ENCODE data around the gene KCNMA1.

KCNMA1 gene

DNA sequence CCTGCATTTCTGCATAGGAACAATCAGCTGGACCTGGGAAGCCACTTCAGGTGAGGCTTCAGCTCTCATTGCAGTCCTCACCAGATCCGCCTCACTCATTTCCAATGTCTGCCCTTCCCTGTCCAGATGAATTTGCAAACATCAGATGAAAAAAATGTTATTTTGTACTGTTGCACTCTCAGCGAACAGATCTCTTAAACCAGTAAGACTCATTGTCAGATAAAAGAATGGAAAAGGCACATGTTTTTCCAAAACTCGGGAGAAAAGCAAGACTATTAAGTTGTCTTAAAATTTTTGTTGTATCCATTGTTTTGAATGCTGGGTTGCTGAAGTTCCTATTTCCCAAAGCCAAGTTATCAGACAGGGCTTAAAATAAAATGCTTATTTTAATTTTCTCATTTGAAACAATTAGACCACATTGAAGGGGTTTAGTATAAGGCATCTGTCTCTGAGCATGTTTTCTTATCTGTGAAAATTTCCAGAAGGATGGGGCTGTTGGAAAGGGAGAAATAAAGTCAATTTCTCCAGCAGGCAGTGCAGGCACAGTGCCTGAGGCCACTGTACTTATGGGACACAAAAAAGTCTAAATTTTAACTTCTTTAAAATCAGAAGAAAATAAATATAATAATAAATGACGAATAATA lies 396.8 kb downstream of the KCNMA1 start:
- Histone ChIP-seq H3K9me3 (ENCODE audit: control insufficient read depth, insufficient read depth, low read length) (no peaks in the 10 kb centered on the region), H3K27me3 (ENCODE audit: control insufficient read depth, insufficient read depth, low read length) (no peaks in the 10 kb centered on the region), H3K27ac (ENCODE audit: low read length) (no peak overlapping the region), H3K4me1 (ENCODE audit: control insufficient read depth, insufficient read depth, low read length) (no peaks in the 10 kb centered on the region), H3K4me3 (ENCODE audit: low read length) (no peak overlapping the region), H3K36me3 (ENCODE audit: control insufficient read depth, insufficient read depth, low read length) (no peaks in the 10 kb centered on the region)
- DNase-seq (ENCODE audit: low read depth, low spot score), result no peak
- WGBS (ENCODE audit: insufficient coverage, insufficient read length), result no CpG with 5 or more reads among the region's 4 CpGs

GRCh38 chr10:77240041-77240652 lies 397.5 kb downstream of the KCNMA1 start:
- Histone ChIP-seq H3K4me3 (ENCODE audit: low read length) (no peak overlapping the region), H3K36me3 (ENCODE audit: control insufficient read depth, insufficient read depth, low read length) (no peaks in the 10 kb centered on the region), H3K27me3 (ENCODE audit: control insufficient read depth, insufficient read depth, low read length) (no peaks in the 10 kb centered on the region), H3K9me3 (ENCODE audit: control insufficient read depth, insufficient read depth, low read length) (no peaks in the 10 kb centered on the region), H3K27ac (ENCODE audit: low read length) (no peak overlapping the region), H3K4me1 (ENCODE audit: control insufficient read depth, insufficient read depth, low read length) (no peaks in the 10 kb centered on the region)
- DNase-seq (ENCODE audit: low read depth, low spot score), result no peak
- WGBS (ENCODE audit: insufficient coverage, insufficient read length), result no CpG with 5 or more reads among the region's 5 CpGs

- H3K9me3 ChIP-seq (ENCODE audit: control insufficient read depth, insufficient read depth, low read length), result no peaks in the 10 kb centered on the region
- no peaks in the 10 kb centered on the region for H3K36me3 ChIP-seq (ENCODE audit: control insufficient read depth, insufficient read depth, low read length)
- no peak overlapping the region for H3K27ac ChIP-seq (ENCODE audit: low read length)
- H3K4me3 ChIP-seq (ENCODE audit: low read length), result no peak overlapping the region
- no peaks in the 10 kb centered on the region for H3K4me1 ChIP-seq (ENCODE audit: control insufficient read depth, insufficient read depth, low read length)
- no peak for DNase-seq (ENCODE audit: low read depth, low spot score)
- no peaks in the 10 kb centered on the region for H3K27me3 ChIP-seq (ENCODE audit: control insufficient read depth, insufficient read depth, low read length)
These were observed 400.5 kb downstream of the KCNMA1 start for GRCh38 chr10:77237120-77237519.

DNA sequence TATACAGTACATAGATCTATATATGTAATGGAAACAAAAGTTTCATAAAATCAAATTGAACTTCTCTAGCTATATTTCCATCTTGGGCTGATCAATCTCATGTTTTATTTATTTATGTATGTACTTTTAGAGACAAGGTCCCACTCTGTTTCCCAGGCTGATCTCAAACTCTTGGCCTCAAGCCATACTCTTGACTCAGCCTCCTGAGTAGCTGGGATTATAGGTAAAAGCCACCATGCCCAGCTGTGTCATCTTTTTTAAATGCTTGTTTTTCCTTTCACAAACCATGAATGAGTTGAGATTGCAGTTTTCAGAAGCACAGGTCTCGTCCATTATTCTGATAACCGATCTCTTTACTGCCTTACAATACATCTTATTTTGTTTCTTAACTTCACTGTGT lies 400.9 kb downstream of the KCNMA1 start:
- no peak overlapping the region for H3K27ac ChIP-seq (ENCODE audit: low read length)
- DNase-seq (ENCODE audit: low read depth, low spot score), result no peak
- no peaks in the 10 kb centered on the region for H3K27me3 ChIP-seq (ENCODE audit: control insufficient read depth, insufficient read depth, low read length)
- WGBS (ENCODE audit: insufficient coverage, insufficient read length), result no CpG with 5 or more reads among the region's 2 CpGs
- H3K4me1 ChIP-seq (ENCODE audit: control insufficient read depth, insufficient read depth, low read length), result no peaks in the 10 kb centered on the region
- no peaks in the 10 kb centered on the region for H3K9me3 ChIP-seq (ENCODE audit: control insufficient read depth, insufficient read depth, low read length)
- no peaks in the 10 kb centered on the region for H3K36me3 ChIP-seq (ENCODE audit: control insufficient read depth, insufficient read depth, low read length)
- H3K4me3 ChIP-seq (ENCODE audit: low read length), result no peak overlapping the region

- DNase-seq (ENCODE audit: low read depth, low spot score), result no peak
- Histone ChIP-seq H3K27ac (ENCODE audit: low read length) (no peak overlapping the region), H3K9me3 (ENCODE audit: control insufficient read depth, insufficient read depth, low read length) (no peaks in the 10 kb centered on the region), H3K4me1 (ENCODE audit: control insufficient read depth, insufficient read depth, low read length) (no peaks in the 10 kb centered on the region), H3K36me3 (ENCODE audit: control insufficient read depth, insufficient read depth, low read length) (no peaks in the 10 kb centered on the region), H3K27me3 (ENCODE audit: control insufficient read depth, insufficient read depth, low read length) (no peaks in the 10 kb centered on the region), H3K4me3 (ENCODE audit: low read length) (no peak overlapping the region)
- no CpG with 5 or more reads among the region's 9 CpGs for WGBS (ENCODE audit: insufficient coverage, insufficient read length)
These were observed 401.6 kb downstream of the KCNMA1 start for GRCh38 chr10:77236029-77236428.

GRCh38 chr10:77234599-77234998 lies 403.0 kb downstream of the KCNMA1 start:
- H3K9me3 ChIP-seq (ENCODE audit: control insufficient read depth, insufficient read depth, low read length), result no peaks in the 10 kb centered on the region
- no peaks in the 10 kb centered on the region for H3K27me3 ChIP-seq (ENCODE audit: control insufficient read depth, insufficient read depth, low read length)
- no peak overlapping the region for H3K4me3 ChIP-seq (ENCODE audit: low read length)
- H3K4me1 ChIP-seq (ENCODE audit: control insufficient read depth, insufficient read depth, low read length), result no peaks in the 10 kb centered on the region
- WGBS (ENCODE audit: insufficient coverage, insufficient read length), result no CpG with 5 or more reads among the region's 1 CpG
- no peak overlapping the region for H3K27ac ChIP-seq (ENCODE audit: low read length)
- no peaks in the 10 kb centered on the region for H3K36me3 ChIP-seq (ENCODE audit: control insufficient read depth, insufficient read depth, low read length)
- DNase-seq (ENCODE audit: low read depth, low spot score), result no peak

DNA sequence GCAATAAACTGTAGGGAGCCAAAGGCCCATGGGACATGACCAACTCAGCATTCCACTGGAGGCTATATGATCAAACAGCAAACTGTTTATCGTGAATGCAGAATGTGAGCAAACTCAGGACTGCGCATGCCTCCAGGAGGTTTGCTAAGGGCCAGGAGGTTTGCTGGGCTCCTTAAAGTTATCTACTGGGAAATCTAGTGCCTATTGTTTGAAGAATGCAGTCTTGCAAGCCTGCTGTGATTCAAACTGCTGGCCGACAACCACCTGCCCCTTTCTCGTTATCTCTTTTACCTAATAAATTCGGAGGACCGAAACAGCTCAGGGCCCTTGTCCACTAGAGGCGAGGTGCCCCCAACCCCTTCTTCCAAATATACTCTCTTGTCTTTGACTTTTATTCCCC lies 404.1 kb downstream of the KCNMA1 start:
- Histone ChIP-seq H3K27ac (ENCODE audit: low read length) (no peak overlapping the region), H3K36me3 (ENCODE audit: control insufficient read depth, insufficient read depth, low read length) (no peaks in the 10 kb centered on the region), H3K9me3 (ENCODE audit: control insufficient read depth, insufficient read depth, low read length) (no peaks in the 10 kb centered on the region), H3K4me3 (ENCODE audit: low read length) (no peak overlapping the region), H3K4me1 (ENCODE audit: control insufficient read depth, insufficient read depth, low read length) (no peaks in the 10 kb centered on the region), H3K27me3 (ENCODE audit: control insufficient read depth, insufficient read depth, low read length) (no peaks in the 10 kb centered on the region)
- no CpG with 5 or more reads among the region's 7 CpGs for WGBS (ENCODE audit: insufficient coverage, insufficient read length)
- no peak for DNase-seq (ENCODE audit: low read depth, low spot score)

DNA sequence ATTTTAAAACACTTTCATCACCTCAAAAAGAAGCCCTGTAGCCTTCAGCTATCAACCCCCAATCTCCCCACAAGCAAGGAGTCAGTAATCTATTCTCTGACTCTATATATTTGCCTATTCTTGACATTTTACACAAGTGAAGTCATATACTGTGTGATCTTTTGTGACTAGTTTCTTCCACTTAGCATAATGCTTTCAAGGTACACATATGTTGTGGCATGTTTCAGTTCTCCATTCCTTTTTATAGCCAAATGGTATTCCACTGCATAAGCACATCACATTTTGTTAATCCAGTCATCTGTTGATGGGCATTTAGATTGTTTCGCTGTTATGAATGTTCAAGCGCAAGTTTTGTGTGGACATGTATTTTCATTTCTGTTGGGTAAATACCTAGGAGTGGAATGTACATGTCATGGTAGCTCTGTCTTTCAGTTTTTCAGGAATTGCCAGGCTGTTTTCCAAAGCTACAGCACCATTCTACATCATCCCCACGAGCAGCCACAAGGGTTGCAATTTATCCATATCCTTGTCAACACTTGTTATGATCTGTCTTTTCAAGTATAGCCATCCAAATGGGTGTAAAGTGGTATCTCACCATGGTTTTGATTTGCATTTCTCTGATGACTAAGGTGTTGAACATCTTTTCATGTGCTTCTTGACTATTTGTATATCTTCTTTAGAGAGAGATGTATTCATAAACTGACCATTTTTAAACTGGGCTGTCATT lies 405.6 kb downstream of the KCNMA1 start:
- Histone ChIP-seq H3K4me1 (ENCODE audit: control insufficient read depth, insufficient read depth, low read length) (no peaks in the 10 kb centered on the region), H3K36me3 (ENCODE audit: control insufficient read depth, insufficient read depth, low read length) (no peaks in the 10 kb centered on the region), H3K27me3 (ENCODE audit: control insufficient read depth, insufficient read depth, low read length) (no peaks in the 10 kb centered on the region), H3K27ac (ENCODE audit: low read length) (no peak overlapping the region), H3K9me3 (ENCODE audit: control insufficient read depth, insufficient read depth, low read length) (no peaks in the 10 kb centered on the region), H3K4me3 (ENCODE audit: low read length) (no peak overlapping the region)
- no CpG with 5 or more reads among the region's 3 CpGs for WGBS (ENCODE audit: insufficient coverage, insufficient read length)
- DNase-seq (ENCODE audit: low read depth, low spot score), result no peak

DNA sequence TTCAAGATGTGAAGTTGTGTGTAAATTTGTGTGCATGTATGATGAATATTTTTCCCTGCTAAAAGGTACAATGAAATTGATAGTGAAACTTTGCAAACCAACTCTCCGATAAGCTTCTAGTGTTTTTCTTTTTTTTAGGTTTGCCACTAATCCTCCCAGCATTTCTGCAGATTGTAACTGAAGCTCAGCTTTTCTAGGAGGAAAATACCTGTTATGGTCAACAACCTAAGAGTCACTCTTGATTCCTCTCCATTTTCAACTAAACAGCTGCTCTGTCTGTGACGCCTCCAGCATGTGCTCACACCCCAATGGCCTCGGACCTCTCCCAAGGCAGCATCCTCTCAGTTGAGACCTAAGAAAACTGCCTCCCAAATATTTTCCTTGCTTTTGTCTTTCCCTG lies 406.2 kb downstream of the KCNMA1 start:
- DNase-seq (ENCODE audit: low read depth, low spot score), result no peak
- Histone ChIP-seq H3K36me3 (ENCODE audit: control insufficient read depth, insufficient read depth, low read length) (no peaks in the 10 kb centered on the region), H3K9me3 (ENCODE audit: control insufficient read depth, insufficient read depth, low read length) (no peaks in the 10 kb centered on the region), H3K4me3 (ENCODE audit: low read length) (no peak overlapping the region), H3K27ac (ENCODE audit: low read length) (no peak overlapping the region), H3K4me1 (ENCODE audit: control insufficient read depth, insufficient read depth, low read length) (no peaks in the 10 kb centered on the region), H3K27me3 (ENCODE audit: control insufficient read depth, insufficient read depth, low read length) (no peaks in the 10 kb centered on the region)
- WGBS (ENCODE audit: insufficient coverage, insufficient read length), result no CpG with 5 or more reads among the region's 3 CpGs

GRCh38 chr10:77230194-77230593 lies 407.4 kb downstream of the KCNMA1 start:
- H3K36me3 ChIP-seq (ENCODE audit: control insufficient read depth, insufficient read depth, low read length), result no peaks in the 10 kb centered on the region
- DNase-seq (ENCODE audit: low read depth, low spot score), result no peak
- H3K9me3 ChIP-seq (ENCODE audit: control insufficient read depth, insufficient read depth, low read length), result no peaks in the 10 kb centered on the region
- H3K27ac ChIP-seq (ENCODE audit: low read length), result no peak overlapping the region
- H3K27me3 ChIP-seq (ENCODE audit: control insufficient read depth, insufficient read depth, low read length), result no peaks in the 10 kb centered on the region
- no peak overlapping the region for H3K4me3 ChIP-seq (ENCODE audit: low read length)
- H3K4me1 ChIP-seq (ENCODE audit: control insufficient read depth, insufficient read depth, low read length), result no peaks in the 10 kb centered on the region
- no CpG with 5 or more reads among the region's 5 CpGs for WGBS (ENCODE audit: insufficient coverage, insufficient read length)

GRCh38 chr10:77229704-77230103 lies 407.9 kb downstream of the KCNMA1 start:
- no peaks in the 10 kb centered on the region for H3K4me1 ChIP-seq (ENCODE audit: control insufficient read depth, insufficient read depth, low read length)
- DNase-seq (ENCODE audit: low read depth, low spot score), result no peak
- no peak overlapping the region for H3K27ac ChIP-seq (ENCODE audit: low read length)
- no peak overlapping the region for H3K4me3 ChIP-seq (ENCODE audit: low read length)
- no peaks in the 10 kb centered on the region for H3K9me3 ChIP-seq (ENCODE audit: control insufficient read depth, insufficient read depth, low read length)
- H3K27me3 ChIP-seq (ENCODE audit: control insufficient read depth, insufficient read depth, low read length), result no peaks in the 10 kb centered on the region
- WGBS (ENCODE audit: insufficient coverage, insufficient read length), result no CpG with 5 or more reads among the region's 3 CpGs
- no peaks in the 10 kb centered on the region for H3K36me3 ChIP-seq (ENCODE audit: control insufficient read depth, insufficient read depth, low read length)

Data from iPS DF 6.9 (cell line).